Inflammatory macrophage treated with lipopolysaccharide for 4 hours (primary cell): ENCODE data around the gene PAFAH1B2.
"Not testable (repeated sequence)": the region's sequence is repeated elsewhere in the genome, so short reads cannot be mapped to it uniquely, and the experiment has no call there.

Source experiments
- DNase-seq: peaks from one replicate; pipeline ENCODE4 v3.0.0-alpha.2; 2020

Gene PAFAH1B2

DNA sequence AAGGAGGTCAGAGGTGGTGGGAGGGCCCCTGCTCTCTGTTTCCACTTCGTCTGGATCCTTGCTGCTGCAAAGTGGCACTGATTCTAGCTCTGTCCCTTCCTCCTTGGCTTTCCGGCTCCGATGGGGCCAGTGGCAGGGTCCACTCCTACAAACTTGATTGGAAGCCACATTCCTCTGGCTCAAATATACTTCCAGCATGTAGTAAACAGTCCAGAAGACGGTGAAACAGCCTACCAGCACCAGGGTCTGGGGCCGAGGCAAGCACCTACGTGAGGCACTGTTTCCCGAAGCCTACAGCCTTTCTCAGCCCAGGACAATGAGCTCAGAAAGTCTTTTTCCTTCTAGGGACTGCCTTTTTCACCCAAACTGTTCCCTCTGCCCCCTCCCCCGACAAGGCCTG is 62.0 kb downstream of the PAFAH1B2 start:
- DNase-seq, result not testable (repeated sequence)

DNA sequence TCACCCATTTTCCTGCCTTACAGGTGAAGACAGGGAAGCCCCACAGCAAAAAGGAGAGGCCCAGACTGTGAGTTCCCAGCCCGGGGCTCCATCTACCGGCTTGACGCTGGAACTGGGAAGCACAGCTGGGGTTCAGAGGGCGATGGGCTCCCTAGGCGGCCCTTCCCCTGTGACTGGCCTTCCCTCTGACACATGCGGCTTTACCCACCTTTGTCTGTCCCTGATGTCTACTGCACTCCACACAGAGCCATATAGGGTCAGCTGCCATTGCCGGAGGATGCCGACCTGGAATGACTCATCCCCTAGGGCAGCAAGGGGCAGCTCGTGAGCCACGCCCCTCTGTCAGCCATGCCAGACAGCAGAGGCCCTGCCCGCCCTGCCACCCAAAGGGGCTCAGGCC is 62.8 kb downstream of the PAFAH1B2 start:
- not testable (repeated sequence) for DNase-seq

DNA sequence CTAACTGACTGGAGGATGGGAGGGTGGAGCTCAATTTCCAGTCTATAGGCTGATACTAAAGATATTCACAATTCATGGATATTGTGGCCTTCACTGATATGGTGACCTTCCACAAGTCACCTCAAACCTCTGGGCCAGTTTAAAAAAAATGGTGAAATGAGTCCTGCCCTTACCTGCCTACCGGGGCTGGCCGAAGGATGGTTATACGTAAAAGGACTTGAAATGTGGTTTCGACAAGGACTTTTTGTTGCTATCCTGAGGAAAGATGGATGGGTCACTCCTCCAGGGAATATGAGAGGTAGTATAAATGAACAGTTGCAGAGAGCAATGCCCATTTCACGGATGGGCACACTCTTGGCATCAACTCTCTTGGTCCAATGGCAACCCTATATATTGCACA is 63.4 kb downstream of the PAFAH1B2 start:
- DNase-seq, result not testable (repeated sequence)

DNA sequence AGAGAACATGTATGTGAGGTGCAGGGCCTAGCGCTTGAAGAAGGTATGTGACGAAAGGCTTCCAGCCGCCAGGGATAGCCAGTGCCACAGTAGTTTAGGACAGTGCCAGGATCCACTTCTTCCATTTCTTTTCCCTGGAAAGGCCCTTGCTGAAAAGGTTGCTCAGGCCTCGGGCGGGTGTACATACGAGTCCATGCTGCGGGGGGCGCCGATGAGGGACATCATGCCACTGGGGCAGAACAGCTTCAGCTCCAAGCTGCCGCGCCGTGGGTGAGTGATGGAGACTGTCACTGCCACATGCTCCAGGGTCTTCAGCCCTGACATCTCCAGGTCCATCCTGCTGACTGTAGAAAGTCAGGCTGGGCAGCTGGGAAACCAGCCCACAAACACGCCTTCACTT is 64.6 kb downstream of the PAFAH1B2 start:
- not testable (repeated sequence) for DNase-seq

DNA sequence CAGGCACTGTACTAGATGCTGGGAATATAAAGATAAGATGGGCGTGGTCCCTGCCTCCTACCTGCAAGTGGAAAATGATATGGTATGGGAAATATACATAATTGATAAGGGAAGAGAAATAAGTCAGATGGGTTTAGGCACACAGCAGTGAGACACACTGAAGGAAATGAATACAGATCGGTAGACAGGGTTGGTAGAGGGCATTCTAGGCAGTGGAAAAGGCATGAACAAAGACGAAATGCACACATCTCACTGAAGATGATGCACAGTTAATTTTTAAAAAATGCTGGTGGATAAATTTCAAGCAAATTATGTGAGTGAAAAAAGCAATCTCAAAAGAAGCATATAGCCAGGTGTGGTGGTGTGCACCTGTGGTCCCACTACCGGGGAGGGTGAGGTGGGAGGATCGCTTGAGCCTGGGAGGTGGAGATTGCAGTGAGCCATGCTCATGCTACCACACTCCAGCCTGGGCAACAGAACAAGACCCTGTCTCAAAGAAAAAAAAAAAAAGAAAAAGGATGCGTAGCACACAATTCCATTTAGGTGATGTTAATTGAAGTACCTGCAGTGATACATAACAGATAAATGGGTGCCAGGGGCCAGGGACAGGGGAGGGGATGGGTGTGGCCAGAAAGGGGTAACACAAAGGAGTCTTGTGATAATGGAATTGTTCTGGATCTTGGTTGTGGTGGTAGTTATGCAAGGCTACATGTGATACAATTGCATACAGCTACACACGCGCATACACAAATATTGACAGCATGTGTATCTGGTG is 65.5 kb downstream of the PAFAH1B2 start:
- not testable (repeated sequence) for DNase-seq

DNA sequence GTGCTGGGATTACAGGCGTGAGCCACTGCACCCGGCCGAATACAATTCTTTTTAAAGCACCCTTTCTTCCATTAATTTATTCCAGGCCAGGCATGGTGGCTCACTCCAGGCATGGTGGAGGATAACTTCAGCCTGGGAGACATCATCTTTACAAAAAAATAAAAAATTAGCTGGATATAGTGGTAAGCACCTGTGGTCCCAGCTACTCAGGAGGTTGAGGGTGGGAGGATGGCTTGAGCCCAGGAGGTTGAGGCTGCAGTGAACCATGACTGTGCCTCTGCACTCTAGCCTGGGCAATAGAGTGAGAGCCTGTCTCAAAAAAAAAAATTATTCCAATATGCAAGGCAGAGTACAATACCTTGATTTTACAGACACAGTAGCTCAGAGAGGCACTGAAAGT is 66.5 kb downstream of the PAFAH1B2 start:
- no peak for DNase-seq

DNA sequence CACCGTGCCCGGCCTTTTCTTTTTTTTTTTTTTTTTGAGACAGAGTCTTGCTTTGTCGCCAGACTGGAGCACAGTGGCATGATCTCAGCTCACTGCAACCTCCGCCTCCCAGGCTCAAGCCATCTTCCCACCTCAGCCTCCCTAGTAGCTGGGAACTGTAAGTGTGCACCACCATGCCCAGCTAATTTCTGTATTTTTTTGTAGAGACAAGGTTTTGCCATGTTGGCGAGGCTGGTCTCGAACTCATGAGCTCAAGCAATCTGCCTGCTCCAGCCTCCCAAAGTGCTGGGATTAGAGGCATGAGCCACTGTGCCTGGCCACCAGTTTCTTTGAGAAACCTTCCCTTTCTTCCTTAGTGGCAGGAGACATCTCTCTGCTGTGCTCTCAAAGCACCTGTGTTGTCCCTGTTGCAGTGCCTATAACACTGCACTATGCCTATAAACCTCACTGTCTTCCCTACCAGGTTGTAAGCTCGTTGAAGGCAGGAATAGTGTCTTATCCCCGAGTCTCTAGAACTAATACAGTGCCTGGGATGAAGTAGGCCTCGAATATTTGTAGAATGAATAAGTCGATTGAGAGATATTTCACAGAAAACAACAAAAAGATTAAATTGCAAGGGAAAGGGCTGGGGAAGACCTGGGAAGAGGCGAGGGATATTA is 68.7 kb downstream of the PAFAH1B2 start:
- DNase-seq, result no peak

DNA sequence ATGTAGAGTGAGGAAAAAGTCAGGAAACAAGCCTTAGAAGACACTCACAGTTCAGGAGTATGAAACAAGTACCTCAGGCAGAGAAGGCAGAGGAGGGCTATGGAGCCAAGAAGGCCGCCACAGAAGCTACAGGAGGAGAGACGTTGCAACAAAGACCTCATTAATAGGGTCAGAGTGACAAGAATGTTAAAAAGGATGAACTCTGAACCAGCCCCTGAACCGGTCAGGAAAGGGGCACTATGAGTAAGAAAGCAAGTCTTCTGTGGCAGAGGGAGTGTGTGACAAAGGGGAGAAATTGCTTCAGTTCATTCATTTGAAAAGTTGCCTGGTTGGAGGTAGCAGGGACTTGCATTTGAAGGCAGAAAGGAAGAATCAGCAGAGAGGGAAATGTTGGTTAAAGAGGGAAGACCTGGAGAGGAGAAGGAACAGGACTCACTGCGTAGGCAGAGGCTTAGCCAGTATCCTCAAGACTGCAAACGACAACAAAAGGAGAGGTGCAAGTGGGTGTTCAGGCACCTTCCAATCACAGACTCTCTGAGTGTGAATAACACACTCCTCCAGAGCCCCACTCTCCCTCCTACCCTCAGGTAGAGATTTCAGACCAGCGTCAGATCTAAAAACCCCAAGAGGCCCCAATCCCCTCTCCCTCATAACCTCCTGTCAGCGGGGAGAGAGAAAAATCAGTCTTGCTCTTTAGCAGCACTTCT is 70.5 kb downstream of the PAFAH1B2 start:
- DNase-seq, result no peak

DNA sequence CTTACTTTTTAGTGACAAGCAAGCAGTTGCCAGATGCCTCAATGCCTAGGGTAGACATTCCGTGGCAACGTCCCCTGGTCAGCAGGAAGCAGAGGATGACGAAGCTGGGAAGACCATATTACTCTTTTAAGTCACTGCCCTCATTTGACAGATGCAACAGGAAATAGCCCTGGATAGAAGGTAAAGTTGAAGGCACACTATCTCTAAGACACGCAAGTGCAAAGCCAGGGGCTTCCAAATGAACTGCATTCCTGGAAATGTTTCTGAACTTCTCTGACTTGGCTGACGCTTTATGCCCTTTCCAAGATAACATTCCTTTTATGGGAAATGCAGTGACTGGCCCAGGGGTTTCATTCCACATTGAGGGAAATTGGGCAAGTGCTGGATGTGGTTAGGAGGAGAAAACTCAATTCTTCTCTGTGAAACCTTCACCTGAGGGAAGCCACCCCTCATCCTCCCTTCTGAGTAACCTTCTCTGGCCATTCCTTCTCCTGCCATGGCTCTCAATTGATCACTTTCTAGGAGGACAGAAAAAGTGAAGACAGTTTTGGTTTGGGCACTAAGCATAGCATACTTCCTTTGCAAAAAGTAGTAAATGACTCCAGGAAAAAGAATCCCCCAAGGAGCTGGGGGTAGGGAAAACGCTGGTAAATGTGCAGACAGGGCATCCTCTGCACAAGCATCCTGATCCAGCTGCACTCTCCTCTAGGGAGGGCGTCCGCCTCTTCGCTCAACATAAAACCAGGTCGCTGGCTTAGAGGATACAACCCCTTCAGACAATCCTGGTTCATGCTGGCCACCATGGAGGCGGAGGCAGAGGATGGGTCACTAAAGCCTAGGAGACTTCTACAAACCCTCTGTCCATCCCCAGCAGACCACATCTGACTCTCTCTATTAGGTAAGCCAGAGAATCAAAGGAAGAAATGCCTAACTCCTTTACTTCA is 73.3 kb downstream of the PAFAH1B2 start:
- DNase-seq, result no peak

DNA sequence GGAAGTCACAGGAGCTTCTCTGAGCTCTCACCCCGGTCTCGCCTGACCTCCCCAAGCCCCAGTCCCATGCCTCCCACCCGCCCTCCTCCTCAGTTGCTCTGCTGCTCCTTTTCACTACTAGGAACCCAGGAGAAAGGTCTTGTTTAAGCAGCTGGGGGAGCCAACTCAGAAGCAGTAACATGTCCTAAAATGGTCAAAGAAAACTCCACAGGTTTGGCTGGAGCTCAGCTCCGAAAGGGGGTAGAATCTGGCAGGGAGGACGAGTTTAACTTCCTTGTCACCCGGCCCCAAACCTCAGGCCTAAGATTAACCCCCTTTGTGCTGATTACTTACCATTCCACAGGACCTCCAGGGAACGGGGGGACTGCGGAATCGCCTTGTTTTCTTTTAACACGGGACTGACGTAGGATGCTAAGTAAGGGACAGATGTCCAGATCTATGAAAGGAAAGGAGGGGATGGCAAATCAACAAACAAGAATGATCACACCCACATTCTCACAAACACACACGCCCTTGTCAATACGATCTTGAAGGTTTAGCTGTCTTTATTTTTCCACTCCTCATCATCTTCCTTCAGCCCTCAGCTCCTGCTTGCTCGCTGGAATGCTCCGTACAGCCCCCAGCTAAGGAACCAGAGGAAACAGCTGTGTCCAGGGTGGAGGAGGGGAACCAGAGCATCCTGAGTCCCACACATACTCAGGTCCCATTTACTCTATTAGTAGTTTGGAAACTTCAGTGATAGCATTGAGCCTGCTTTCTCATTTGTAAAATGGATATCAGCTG is 74.2 kb downstream of the PAFAH1B2 start:
- DNase-seq, result no peak

DNA sequence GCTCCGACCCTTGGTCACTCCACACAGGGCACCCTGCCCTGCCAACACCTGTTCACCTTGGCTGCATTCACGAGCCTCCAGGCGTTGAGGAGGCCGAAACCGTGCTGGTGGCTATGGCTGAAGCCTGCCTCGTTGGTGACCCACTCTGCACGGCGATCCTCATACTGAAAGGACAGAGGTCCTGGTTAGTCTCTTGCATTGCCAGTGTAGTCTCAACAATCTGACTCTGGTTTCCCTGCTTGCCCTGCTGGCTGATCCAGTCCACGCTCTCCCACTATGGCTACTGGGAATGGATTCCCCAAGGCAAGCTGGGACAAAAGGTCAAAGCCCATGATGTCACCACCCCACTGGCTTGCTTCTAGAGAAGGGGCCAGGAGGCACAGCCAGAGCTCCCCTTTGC is 74.9 kb downstream of the PAFAH1B2 start:
- no peak for DNase-seq

DNA sequence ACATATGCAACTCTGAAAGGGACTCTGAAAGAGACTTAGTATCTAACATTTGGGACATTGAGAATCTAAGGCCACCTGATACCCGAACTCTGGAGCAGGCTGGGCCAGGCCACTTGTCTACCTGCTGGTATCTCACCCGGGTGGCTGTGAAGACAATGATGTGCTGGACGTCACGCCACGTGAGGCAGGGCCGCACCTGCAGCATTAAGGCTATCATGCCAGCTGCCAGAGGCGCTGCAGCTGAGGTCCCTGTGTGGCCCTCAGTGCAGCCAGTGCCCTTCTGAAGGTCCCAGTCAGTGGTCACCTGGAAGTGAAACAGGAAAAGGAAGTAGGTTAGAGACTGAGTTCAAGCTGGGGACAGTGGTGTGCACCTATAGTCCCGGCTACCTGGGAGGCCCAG is 75.4 kb downstream of the PAFAH1B2 start:
- DNase-seq, result no peak

DNA sequence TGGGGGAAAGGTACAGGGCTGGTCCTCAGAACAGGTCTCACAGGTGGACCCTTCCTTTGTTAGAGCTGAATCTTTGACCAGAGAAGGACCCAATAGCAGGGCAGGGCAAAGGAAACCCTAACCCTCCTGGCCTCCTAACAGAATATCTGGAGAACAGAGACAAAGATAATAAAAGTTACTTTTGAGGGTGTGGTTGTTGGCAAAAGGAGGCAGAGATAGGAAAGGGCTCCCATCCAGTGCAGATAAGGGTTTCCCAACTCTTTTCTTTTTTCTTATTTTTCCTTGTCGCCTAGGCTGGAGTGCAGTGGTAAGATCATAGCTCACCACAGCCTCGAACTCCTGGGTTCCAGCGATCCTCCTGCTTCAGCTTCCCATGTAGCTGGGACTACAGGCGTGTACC is 75.9 kb downstream of the PAFAH1B2 start:
- DNase-seq, result no peak

DNA sequence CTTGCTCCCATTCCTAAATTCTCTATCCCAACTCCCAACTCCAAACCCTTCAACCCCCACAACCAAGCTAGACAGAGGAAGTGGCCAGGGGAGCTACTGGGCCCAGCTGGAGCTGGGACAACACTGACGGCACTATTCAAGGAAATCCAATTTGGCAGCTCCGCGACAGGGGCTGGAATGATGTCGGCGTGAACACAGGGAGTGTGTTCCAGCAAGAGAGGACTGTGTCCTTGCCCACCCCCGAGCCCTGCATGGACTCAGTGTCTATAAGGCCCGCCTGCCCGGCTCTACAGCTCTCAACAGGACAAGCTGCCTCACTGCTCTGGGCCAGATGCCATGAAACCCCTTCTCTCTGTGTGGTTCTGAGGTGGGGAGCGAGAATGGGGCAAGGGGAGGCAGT is 76.5 kb downstream of the PAFAH1B2 start:
- no peak for DNase-seq

DNA sequence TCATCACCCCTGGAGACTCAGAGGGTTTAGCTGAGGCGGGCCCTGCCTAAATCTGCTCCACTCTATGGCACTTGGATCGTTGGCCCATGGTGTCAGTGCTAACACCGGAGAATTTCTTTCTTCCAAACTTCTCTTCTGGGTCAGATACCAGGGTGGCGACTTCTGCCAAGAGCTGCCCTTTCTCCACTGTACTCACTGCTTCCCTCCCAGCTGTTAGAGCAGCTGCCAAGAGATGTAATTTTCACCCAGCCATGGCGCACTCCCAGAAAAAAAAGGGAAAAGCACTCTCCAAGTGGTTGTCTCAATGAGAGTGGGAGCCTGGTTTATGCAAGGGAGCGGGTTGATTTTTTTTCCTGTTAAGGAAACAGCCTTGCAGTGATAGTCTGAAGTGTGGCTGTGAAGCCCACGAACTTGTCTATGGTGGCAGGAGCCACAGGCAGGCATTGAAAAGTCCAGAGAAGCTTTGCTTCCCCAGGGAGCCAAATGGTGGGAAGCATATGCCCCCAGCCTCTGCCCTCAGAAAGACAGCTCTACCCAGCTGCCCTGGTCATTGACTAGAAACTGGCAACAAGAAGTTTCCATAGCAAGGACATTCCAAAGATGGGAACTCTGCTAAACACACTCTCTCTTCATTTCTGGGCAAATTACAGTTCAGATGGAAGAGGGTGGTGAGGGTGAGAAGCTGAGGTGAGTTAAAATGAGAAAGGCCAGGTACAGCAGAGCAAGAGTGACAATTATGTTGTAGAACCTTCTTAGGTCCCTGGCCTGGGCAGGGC is 77.1 kb downstream of the PAFAH1B2 start:
- no peak for DNase-seq

DNA sequence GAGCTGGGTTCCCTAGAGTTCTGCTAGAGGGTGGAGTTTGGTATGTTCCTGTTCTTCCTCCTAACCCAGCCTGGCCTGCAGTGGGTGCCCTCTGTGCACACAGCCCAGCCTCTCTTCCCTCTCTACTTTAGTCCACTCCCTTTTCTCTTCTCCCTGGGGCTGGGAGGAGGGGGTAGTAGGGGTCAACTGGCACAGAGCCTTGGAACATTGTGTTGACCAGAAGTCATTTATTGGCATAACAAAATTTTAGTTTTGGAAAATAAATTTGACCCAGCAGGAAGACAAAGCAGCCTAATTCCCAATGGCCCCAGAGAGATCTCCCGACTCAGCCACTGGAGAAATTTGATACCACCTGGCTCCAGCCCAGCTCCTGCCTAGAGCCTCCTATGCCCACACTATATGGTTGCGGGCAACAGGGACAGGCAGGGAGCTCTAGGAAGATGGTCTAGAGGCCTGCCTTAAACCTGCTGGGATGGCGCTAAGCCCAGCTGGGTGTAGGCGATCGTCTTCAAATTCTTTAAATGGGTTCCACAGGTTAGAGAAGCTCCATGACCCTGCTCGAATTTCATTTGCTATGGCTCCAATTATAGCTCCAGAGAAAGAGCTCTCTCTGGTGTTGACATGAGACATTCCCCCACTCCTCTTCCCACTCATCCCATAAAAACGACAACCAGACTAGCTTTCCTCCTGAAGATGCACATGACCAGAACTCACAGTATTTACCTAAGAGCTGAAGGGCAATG is 77.9 kb downstream of the PAFAH1B2 start:
- DNase-seq, result no peak

DNA sequence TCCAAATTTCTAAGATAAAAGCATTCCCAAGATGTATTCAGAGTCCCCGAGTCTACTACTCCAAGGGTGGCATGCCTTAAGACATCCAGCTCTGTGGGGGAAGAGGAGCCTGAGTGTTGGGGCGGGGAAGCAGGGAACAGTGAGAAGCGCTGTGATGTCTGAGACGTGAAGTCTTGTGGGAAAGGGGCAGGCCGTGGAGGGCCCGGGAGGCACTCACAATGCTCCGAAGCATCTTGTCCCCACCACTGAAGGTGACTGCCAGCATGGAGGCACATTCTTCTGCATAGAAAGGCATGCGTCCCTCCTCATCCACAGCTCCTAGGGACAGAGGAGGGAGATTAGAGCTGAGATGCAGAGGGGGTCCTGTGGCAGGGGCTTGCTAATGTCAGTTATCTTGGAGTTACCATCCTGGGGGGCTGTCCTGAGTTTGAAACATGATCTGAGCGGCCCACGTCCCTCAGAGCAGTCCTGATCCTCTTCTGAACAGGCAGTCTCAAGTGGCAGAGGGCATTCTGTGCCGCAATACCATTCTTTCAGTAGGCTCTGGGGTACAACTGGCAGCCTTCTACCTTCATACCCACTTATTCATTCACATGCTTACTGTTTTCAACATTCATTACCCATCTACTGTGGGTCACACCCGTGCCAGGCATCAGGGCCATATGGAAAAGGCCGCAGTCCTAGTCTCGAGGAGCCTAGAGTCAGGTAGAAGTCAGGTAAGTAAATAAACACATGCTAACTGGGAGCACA is 79.1 kb downstream of the PAFAH1B2 start:
- no peak for DNase-seq

DNA sequence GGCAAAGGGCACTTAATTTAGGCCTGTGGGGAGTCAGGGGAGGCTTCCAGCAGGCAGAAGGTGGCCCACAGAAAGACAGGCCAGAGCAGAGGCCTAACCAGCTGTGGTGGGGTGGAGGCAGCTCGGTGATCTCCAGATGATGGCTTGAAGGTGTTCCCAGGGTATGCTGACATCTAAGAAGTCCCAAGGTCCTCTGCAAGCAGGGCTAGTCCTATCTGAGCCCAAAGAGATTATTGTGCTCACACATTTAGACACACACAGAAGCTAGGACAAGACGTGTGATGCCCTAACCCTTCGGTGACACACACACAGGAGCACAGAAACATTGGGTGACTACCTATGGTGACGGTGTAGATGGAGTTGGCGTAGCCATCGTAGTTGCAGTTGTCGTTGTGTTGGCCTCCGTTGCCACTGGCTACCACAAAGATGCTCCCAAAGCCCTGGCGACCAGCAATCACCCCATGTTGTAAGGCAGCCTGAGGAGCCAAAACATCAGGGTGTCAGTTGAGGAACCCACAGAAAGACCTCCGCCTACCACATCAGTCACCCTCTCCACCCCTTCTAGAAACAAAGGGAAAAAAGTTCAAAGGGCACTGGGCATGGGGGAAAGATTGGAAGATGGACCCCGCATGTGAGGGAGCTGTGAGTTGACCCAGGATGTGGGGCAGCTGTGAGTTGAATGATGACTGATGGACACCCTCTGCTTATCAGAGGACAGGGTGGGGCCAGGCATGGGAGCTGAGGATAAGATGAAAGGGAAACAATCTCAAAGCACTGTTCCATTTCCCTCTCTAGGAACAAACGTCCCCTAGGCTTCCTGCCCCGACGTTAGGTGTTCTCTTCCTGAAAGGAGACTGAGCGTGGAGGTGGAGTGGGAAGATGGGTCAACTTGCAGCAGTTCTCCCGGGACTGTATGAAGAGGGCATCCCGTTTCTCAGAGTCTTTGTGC is 79.9 kb downstream of the PAFAH1B2 start:
- DNase-seq, result no peak
